Pancreas (tissue), 10 donors: Measurements from ENCODE around the gene CORO6. TPM values are rescaled to one million over a fixed set of nuclear protein-coding genes. Genes with fewer than 3 reads are reported as not detected.

Experiments
- ATAC-seq, 4 donors: fragments of 200-7000 bp; cut with Tn5 transposase; one replicate each; pipeline versions ENCODE4 v1.8.0 to v1.9.1; 2020; ENCODE audit warnings: mild to moderate bottlenecking in 4 of 4, moderate library complexity in 4 of 4
- DNase-seq, 6 donors: peaks; one replicate each; pipeline ENCODE4 v3.0.0-alpha.2; 2020
- FAIRE-seq: peaks from 2 replicates; lab custom pipeline; 2012; peaks lifted over from hg19 to GRCh38; lab: Jason Lieb, UNC
- H3K27ac ChIP-seq, 4 donors: fragments of 200-600 bp; sonication (generic); 1 replicate in 3 of 4; 2 replicates in 1 of 4; pipeline versions ENCODE4 v1.5.0 to v1.8.0; 2020
- H3K27me3 ChIP-seq, 4 donors: fragments of 200-600 bp; one replicate each; pipeline ENCODE4 v1.8.0; 2021
- H3K36me3 ChIP-seq, 3 donors: fragments of 200-600 bp; sonication (generic) in 1 of 3; one replicate each; pipeline versions ENCODE4 v1.5.0 to v1.8.0; 2020 to 2021
- H3K4me1 ChIP-seq, 3 donors: fragments of 200-600 bp; one replicate each; pipeline ENCODE4 v1.8.0; 2021
- H3K4me3 ChIP-seq, 4 donors: fragments of 200-600 bp; sonication (generic) in 2 of 4; one replicate each; pipeline versions ENCODE4 v1.5.0 to v1.8.0; 2020 to 2021
- H3K9me3 ChIP-seq, 4 donors: fragments of 200-600 bp; one replicate each; pipeline ENCODE4 v1.8.0; 2021
- CTCF ChIP-seq, 4 donors: fragments of 200-600 bp; sonication (generic) in 3 of 4; IDR thresholded peaks; one replicate each; pipeline versions ENCODE4 v1.5.0 to v1.8.0; 2021; ENCODE audit warnings: antibody characterized with exemption in 4 of 4
- WGBS, 2 donors: extraction: QIAGEN DNeasy Blood & Tissue Kit; methylation state at CpG; one replicate each; pipeline ENCODE4 v1.1.7; 2013; 5-methylcytosine and 5-hydroxymethylcytosine counted together
- intact Hi-C, 3 donors: fragments of 100-400 bp; cut with DNase I; formaldehyde crosslinking; loops; one replicate each; pipeline versions ENCODE4 v1.11.1 to v1.14.2; 2022
- polyA plus RNA-seq, 2 donors: library from polyadenylated mRNA; stranded (reverse); fragments of 200-250 nt; gene quantifications; one replicate each; pipeline ENCODE4 v1.2.3, GENCODE V29; 2013
- total RNA-seq, 6 donors: library from RNA; stranded (reverse); fragmentation: NEBNext Ultra II Directional in 4 of 6; extraction: Animal tissue kit (Norgen Biotek cat#: 25700) in 4 of 6; gene quantifications; one replicate each; pipeline versions ENCODE4 v1.2.1 to v1.2.4, GENCODE V29; 2021 to 2023
- donor health status: healthy with polysubstance abuse.
- donor health status: DM: no; HTN: no; CAD: no; lungs with moderate emphysema.
- donor health status: DM: no; HTN: no; CAD: no.
- donor health status: control.
- donor health status: control.
- donor health status: Bipolar disorder and iron deficiency.
- donor health status: DM: yes; HTN: yes; CAD: no.
- donor health status: DM: no; HTN: no; CAD: no.
- donor health status: DM: no; HTN: no; CAD: no.
- donor health status: DM: yes; HTN: yes; CAD: no.

Gene CORO6
- total and polyA plus RNA-seq, 8 donors: 0.20 to 4.4 (median 0.59) TPM

GRCh38 chr17:29620779-29621500 lies 1.8 kb downstream of the CORO6 start:
- peak in 1 of 6 donors; percentile 26 for DNase-seq
- Histone ChIP-seq H3K27ac (no peak overlapping the region), H3K4me1 (peaks cover 9 to 21% (median 16%) of the 10 kb centered on the region in 3 donors), H3K27me3 (no peaks in the 10 kb centered on the region), H3K36me3 (no peaks in the 10 kb centered on the region), H3K4me3 (no peak overlapping the region), H3K9me3 (no peaks in the 10 kb centered on the region)
- 88 to 96% methylated on average over 12 of the region's 12 CpGs for WGBS, 2 donors
- ATAC-seq: no peak
- FAIRE-seq: no peak
- TF ChIP-seq CTCF (IDR thresholded peaks at IDR 0.05): no peak
- intact Hi-C loops: no loop called here

- Histone ChIP-seq H3K27ac (no peak overlapping the region), H3K4me3 (no peak overlapping the region), H3K9me3 (no peaks in the 10 kb centered on the region), H3K36me3 (no peaks in the 10 kb centered on the region), H3K27me3 (no peaks in the 10 kb centered on the region), H3K4me1 (peaks cover 12 to 21% (median 16%) of the 10 kb centered on the region in 3 donors)
- FAIRE-seq (no peak), DNase-seq (peak in 1 of 6 donors; percentile 45), ATAC-seq (no peak)
- no peak for TF ChIP-seq CTCF (IDR thresholded peaks at IDR 0.05)
- WGBS, 2 donors: 92 to 93% methylated on average over 4 of the region's 4 CpGs
- intact Hi-C loops: no loop called here
These were observed 2.4 kb downstream of the CORO6 start for GRCh38 chr17:29620271-29620670.

GRCh38 chr17:29619251-29619650 lies 3.5 kb downstream of the CORO6 start:
- no peak for ATAC-seq
- no peak for FAIRE-seq
- peak in 1 of 6 donors; percentile 25 for DNase-seq
- intact Hi-C loops: no loop called here
- no peaks in the 10 kb centered on the region for H3K9me3 ChIP-seq
- H3K27me3 ChIP-seq: no peaks in the 10 kb centered on the region
- TF ChIP-seq CTCF (IDR thresholded peaks at IDR 0.05): no peak
- H3K4me1 ChIP-seq: peaks cover 12 to 21% (median 16%) of the 10 kb centered on the region in 3 donors
- H3K4me3 ChIP-seq: no peak overlapping the region
- no peaks in the 10 kb centered on the region for H3K36me3 ChIP-seq
- no peak overlapping the region for H3K27ac ChIP-seq

GRCh38 chr17:29618272-29619065 lies 4.2 kb downstream of the CORO6 start:
- Histone ChIP-seq H3K27me3 (no peaks in the 10 kb centered on the region), H3K36me3 (no peaks in the 10 kb centered on the region), H3K4me3 (peak overlapping the region in 3 of 4 donors; percentile 5 to 47 (median 37)), H3K27ac (no peak overlapping the region), H3K4me1 (peaks cover 15 to 26% (median 22%) of the 10 kb centered on the region in 3 donors), H3K9me3 (no peaks in the 10 kb centered on the region)
- DNase-seq (peak in 2 of 6 donors; percentile 23 to 41), FAIRE-seq (no peak), ATAC-seq (peak in 2 of 4 donors; percentile 1)
- 31 to 34% methylated on average over 22 of the region's 22 CpGs for WGBS, 2 donors
- TF ChIP-seq CTCF (IDR thresholded peaks at IDR 0.05): peak in 1 of 4 donors; percentile 0
- intact Hi-C loops: no loop called here
